ENCODE measurements around the gene ZNF428.

- no peak for TF ChIP-seq CTCF (IDR thresholded peaks at IDR 0.05)
- no peak for TF ChIP-seq POLR2A (IDR thresholded peaks at IDR 0.05)
Observed at GRCh38 chr19:43616306-43616705, 3.1 kb downstream of the ZNF428 start.

All from thyroid gland (tissue), 4 donors.